ENCODE results near the gene LSAMP.

GRCh38 chr3:116378077-116378476 is 67.2 kb downstream of the LSAMP start:
- TF ChIP-seq SIX4 (CRISPR knock-in tag; IDR thresholded peaks at IDR 0.05) (no peak), KDM5A (IDR thresholded peaks at IDR 0.05; ENCODE audit: borderline replicate concordance, low read length) (no peak), MZF1 (CRISPR knock-in tag; IDR thresholded peaks at IDR 0.05; ENCODE audit: borderline replicate concordance) (no peak), CTCF (CRISPR knock-in tag; IDR thresholded peaks at IDR 0.05) (no peak), PAX8 (CRISPR knock-in tag; IDR thresholded peaks at IDR 0.05; ENCODE audit: borderline replicate concordance) (no peak), POLR2AphosphoS5 (IDR thresholded peaks at IDR 0.05; ENCODE audit: low read depth, low read length) (no peak), ZSCAN21 (CRISPR knock-in tag; IDR thresholded peaks at IDR 0.05; ENCODE audit: borderline replicate concordance) (no peak), EZH2 (conservative IDR thresholded peaks at IDR 0.05; ENCODE audit: low read depth, low read length) (no peak)
- TF ChIP-seq, protein P1, sequence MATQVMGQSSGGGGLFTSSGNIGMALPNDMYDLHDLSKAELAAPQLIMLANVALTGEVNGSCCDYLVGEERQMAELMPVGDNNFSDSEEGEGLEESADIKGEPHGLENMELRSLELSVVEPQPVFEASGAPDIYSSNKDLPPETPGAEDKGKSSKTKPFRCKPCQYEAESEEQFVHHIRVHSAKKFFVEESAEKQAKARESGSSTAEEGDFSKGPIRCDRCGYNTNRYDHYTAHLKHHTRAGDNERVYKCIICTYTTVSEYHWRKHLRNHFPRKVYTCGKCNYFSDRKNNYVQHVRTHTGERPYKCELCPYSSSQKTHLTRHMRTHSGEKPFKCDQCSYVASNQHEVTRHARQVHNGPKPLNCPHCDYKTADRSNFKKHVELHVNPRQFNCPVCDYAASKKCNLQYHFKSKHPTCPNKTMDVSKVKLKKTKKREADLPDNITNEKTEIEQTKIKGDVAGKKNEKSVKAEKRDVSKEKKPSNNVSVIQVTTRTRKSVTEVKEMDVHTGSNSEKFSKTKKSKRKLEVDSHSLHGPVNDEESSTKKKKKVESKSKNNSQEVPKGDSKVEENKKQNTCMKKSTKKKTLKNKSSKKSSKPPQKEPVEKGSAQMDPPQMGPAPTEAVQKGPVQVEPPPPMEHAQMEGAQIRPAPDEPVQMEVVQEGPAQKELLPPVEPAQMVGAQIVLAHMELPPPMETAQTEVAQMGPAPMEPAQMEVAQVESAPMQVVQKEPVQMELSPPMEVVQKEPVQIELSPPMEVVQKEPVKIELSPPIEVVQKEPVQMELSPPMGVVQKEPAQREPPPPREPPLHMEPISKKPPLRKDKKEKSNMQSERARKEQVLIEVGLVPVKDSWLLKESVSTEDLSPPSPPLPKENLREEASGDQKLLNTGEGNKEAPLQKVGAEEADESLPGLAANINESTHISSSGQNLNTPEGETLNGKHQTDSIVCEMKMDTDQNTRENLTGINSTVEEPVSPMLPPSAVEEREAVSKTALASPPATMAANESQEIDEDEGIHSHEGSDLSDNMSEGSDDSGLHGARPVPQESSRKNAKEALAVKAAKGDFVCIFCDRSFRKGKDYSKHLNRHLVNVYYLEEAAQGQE (IDR thresholded peaks at IDR 0.05; ENCODE audit: borderline replicate concordance in 1 of 2, low read depth in 1 of 2, low read length in 2 of 2), result no peak

Measured in HepG2 (cell line).